Stimulated activated CD4-positive, alpha-beta T cell treated with anti-CD3 and anti-CD28 coated beads, TNF-alpha, amount 100 ng/mL, for 48 hours (primary cell): ENCODE measurements around the gene GRIK1.

Source experiments
- DNase-seq, 3 donors: peaks; one replicate each; pipeline ENCODE4 v3.0.0-alpha.2; 2020; ENCODE audit warnings: low read depth in 3 of 3

GRIK1 gene

GRCh38 chr21:29538115-29538514, 401.7 kb downstream of the GRIK1 start:
- no peak for DNase-seq

DNA sequence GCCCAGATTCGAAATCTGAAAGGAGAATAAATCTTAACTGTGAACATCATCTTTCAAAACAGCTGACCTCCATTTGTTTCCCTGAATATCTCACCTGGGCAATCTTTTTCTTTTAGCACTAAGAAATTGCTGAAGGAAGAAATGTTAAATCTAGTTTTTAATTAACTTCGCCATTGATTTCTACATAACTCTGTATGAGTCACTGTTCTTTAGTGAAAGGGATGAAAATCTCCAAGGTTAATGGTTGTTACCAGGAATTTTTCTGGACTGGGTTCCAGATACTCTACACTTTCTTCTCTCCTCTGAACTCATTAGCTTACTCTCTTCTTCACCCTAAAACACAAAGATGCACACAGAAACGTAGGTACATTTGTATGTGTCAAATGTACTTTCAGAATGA, 405.3 kb downstream of the GRIK1 start:
- DNase-seq = no peak

DNA sequence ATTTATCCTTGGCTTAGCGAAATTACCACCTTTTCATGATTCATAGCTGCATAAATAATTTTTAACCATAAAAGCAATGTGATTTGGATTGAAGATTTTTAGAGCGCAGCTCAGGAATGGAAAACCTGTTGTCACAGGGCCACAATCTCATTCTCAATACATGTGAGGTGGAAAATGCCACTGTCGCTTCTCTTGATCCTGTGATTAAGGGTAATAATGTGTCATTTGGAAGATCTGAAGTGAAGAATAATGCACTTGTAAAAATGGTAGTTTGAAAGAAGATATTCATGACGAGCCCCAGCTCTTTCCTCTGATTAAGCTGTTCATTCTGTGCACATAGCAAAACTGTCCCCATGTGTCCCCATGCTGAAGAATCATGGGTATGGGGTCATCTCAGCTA, 410.7 kb downstream of the GRIK1 start:
- no peak for DNase-seq

GRCh38 chr21:29526545-29526944, 413.3 kb downstream of the GRIK1 start:
- DNase-seq = no peak

- DNase-seq = no peak
These were observed 415.7 kb downstream of the GRIK1 start for GRCh38 chr21:29524055-29524454.

DNA sequence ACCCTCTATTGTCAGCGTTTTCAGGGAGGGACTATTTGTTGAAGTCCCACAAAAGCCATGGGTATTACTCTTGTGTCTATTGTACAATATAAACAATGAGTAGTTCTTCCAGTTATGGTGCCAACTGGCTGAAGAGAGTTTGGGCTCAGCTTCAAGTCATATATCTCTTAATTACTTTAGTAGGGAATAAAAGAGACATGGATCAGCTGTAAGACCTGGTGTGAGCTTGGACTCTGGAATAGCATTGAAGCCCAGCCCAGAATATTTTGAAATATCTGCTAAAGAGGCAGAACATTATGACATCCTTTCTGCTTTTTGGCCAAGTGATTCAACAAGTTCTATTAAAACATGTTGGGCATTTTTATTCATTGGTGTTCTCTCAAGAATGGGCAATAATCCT, 416.1 kb downstream of the GRIK1 start:
- no peak for DNase-seq

DNA sequence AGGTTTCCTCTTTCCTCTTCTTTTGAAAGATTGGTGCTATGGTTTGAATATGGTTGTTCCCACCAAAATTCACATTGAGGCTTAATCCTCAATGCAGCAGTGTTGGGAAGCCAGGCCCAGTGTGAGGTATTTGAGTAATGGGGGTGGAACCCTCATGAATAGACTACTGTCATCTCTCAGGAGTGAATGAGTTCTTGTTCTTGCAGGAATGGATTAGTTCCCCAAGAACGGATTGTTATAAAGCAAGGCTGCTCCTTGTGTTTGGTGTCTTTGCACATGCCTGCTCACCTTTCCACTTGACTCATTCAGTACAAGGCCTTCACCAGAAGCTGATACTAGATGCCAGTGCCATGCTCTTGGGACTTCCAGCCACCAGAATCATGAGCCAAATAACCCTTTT, 417.9 kb downstream of the GRIK1 start:
- no peak for DNase-seq

GRCh38 chr21:29520171-29520570, 419.6 kb downstream of the GRIK1 start:
- no peak for DNase-seq

GRCh38 chr21:29514652-29515247, 425.0 kb downstream of the GRIK1 start:
- no peak for DNase-seq

GRCh38 chr21:29513535-29513934, 426.3 kb downstream of the GRIK1 start:
- no peak for DNase-seq

GRCh38 chr21:29511096-29511495, 428.7 kb downstream of the GRIK1 start:
- no peak for DNase-seq

DNA sequence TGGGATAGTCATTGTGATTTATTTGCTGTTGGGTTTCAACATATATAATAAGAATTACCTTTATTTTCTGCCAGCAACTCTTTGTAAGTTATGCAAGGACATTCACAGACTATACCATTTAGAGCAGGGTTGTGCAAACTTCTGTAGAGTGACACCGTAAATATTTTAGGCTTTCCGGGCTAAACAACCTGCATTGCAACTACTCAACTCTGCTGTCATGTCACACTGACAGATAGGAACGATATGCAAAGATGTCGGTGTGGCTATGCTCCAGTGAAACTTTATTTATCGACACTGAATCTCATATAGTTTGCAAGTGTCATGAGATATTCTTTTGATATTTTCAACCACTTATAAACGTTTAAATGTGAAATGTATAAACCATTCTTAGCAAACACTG, 430.7 kb downstream of the GRIK1 start:
- no peak for DNase-seq

DNA sequence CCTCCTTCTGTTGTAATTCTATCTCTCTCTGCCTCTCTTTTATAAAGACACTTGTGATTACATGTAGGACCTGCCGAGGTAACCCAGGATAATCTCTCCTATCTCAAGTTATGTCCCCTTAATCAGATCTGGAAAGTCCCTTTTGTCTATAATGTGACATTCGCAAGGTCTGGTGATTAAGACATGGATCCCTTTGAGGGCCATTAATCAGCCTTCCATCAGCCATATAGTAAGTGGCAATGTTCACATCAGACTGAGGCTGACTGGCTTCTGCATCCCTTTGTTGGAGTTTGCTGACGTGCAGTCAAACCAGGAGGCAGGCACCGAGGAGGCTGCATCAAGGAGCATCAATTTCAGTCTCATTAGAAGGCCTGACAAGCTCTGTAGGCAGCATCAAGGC, 431.5 kb downstream of the GRIK1 start:
- DNase-seq = no peak

DNA sequence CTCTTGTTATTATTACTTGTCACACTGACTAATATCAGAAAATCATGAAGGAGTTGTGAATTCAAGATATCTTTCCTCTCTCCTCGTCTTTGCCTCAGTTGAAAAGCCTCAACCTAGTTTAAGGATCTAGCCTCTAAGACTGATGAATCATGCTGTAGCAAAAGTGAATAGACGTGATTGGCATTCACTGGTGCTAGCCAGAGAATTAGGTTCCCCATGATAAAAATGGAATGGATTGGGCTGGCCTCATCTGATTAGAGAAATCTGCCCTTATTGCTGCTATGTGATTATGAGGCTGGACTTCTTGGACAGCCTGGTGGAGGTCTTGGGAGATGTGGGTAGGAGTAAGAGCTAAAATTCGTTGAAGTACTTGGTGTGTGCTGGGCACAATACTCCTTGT, 432.8 kb downstream of the GRIK1 start:
- no peak for DNase-seq

- DNase-seq = no peak
These were observed 433.6 kb downstream of the GRIK1 start for GRCh38 chr21:29506214-29506613.

DNA sequence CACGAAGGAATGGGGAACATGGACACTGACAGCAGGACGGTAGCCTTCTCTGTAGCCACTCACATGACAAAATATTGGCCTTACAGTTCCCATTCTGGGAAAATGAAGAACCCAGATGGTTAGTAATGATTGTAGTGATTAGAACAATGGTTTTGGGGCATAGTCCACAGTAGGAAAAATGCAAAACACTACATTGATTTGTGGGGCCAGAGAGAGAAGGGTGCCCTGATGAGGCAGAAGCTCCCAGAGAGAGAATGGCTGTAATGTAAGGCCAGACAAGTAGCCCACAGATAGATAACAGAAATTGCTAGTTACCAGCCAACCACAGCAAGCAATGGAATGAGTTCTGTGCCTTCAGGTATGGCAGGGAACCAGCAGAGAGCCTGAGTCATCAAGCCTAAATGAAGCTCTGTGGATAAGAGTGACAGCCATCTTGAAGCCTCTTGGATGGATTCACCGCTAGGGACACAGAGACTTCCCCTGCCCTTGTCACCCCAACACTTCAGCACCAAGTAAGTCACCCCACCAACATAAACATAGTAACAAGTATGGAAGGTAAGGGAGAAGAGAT, 435.0 kb downstream of the GRIK1 start:
- no peak for DNase-seq

- no peak for DNase-seq
These were observed 438.3 kb downstream of the GRIK1 start for GRCh38 chr21:29501451-29501850.

DNA sequence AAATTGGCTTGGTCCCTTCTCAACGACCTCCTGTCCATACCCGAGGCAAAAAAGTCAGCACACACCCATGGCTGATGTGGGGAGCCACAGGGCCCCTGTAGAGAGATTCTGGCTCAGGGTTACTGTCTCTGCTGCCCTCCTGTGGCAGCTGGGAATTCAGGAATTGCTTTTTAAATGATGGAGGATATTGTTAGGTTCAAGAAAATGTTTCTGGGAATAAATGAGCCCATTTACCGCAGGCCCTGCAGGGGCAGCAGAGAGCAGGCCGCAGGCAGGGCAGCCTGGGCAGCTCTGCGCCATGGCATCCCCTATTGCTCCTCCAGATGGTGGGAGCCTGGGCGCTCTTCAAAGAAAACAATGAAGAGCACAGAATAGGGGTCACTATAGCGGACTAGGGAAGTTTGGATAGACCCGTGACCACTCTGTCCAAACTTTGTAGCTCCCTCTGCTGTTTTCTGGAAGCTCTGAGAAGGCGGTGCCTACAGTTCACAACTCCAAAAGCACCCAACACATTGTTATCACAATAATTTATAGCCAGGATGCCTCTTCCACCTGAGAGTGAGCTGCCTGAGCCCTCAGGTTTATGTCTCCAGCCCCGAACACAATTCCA, 440.0 kb downstream of the GRIK1 start:
- no peak for DNase-seq

GRCh38 chr21:29499229-29499628, 440.6 kb downstream of the GRIK1 start:
- DNase-seq = no peak

DNA sequence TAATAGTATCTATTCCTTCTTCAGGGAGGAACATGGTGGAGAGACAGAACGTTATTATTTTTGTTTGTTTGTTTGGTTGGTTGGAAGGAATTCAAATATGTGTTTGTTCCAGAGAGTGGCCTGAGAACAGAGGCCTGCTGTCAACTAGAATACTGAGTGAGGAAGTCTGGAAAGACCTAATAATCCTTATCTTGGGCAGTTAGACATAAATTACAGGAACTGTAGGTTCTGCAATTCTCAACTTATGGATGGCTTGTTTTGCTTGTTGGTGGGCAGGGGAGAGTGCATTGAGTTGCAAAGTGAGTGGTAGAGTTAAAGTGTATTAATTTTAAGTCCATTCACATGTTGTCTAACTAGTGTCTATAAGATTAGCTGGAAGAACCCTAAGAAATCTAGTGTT, 443.5 kb downstream of the GRIK1 start:
- DNase-seq = no peak

- DNase-seq = no peak
These were observed 449.8 kb downstream of the GRIK1 start for GRCh38 chr21:29490016-29490415.

DNA sequence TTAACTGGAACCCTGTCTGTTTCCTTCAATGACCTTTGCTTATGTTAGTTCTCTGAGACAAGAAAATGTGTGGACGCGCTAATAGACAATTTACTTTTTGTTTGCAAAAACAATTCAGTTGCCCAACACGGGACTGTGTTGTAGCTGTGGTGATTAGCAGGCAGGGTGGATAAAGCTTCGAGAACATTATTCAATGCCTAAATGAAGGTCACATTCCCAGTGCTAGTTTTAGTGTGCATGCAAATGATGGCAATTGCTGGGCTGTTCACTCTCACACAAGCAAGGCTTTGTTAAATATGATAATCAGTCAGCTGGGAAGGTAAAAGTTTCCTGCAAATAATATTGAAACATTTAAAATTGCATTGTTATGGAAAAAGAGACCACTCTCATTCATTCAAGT, 452.6 kb downstream of the GRIK1 start:
- no peak for DNase-seq
